ENCODE measurements around the gene GRID1.

DNA sequence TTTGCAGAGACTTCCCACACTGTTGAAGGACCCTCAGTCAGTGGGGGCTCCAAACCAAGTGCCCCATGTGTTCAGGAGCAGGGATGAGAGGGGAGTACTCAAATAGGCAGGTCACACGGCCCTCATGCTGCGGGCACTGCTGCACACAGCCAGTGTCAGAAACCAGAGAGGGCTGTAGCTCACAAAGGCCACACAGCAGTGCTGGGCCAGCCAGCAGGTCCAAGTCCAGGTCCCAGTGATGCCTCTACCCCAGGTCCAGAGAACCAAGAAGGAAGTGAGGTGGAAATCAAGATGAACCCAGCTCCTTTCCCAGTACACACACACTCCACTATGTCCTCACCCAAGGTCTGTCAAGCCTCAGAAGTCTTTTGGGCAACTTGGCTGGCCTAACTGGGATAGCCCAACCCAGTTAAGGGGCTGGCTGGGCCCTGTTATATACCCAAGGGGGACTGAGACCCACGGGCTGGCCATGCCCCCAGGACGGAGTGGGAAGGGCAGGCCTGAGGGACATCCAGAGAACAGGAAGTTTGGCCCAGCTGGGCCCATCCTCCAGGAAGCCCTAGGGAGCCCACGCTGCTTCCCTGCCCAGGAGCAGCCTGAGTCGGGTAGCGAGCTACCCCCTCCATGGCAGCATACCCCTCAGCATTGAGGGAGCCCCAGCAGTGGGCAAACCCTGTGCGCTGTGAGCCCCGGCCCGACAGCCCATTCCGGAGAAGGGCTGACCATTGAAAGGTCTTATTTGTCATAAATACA is 24.3 kb downstream of the GRID1 start:
- TF ChIP-seq EZH2 (IDR thresholded peaks at IDR 0.05; ENCODE audit: insufficient read depth, poor library complexity, severe bottlenecking) (no peak), EZH2phosphoT487 (IDR thresholded peaks at IDR 0.05; ENCODE audit: insufficient read depth, low read depth) (no peak)
